H1 (cell line): ENCODE measurements around the gene MTM1. TPM values are rescaled to one million over a fixed set of nuclear protein-coding genes. Genes with fewer than 3 reads are reported as not detected.

Experiments
- CTCF ChIA-PET: fragments of 300-600 bp; sonication (Branson Sonifier 250); formaldehyde crosslinking; loops from one replicate; lab custom pipeline; 2021; ENCODE audit not compliant: partially characterized antibody; lab: Charles Lee
- POLR2A ChIA-PET: fragments of 300-600 bp; sonication (Branson Sonifier 250); formaldehyde crosslinking; loops from one replicate; lab custom pipeline; 2021; ENCODE audit warnings: inconsistent platforms; ENCODE audit not compliant: partially characterized antibody; lab: Charles Lee
- DNase-seq, 2 experiments: peaks; one replicate each; pipeline versions ENCODE4 v3.0.0 to v3.0.0-alpha.2; 2010 to 2022; ENCODE audit warnings: low spot score in 2 of 2, low read depth in 1 of 2, mixed read lengths in 1 of 2
- FAIRE-seq: peaks from 2 replicates; lab custom pipeline; 2011; peaks lifted over from hg19 to GRCh38; lab: Jason Lieb, UNC
- H2AFZ ChIP-seq: 2 replicates; pipeline ENCODE4 v1.8.1; 2012; ENCODE audit warnings: low read length, inconsistent platforms
- H2AK5ac ChIP-seq: 2 replicates; pipeline ENCODE4 v1.6.1; 2013; ENCODE audit warnings: low read depth, low read length
- H2BK120ac ChIP-seq: replicated peaks from 2 replicates; pipeline ENCODE3; 2013; ENCODE audit warnings: low read depth, low read length, inconsistent platforms
- H2BK12ac ChIP-seq: 2 replicates; pipeline ENCODE4 v1.6.1; 2013; ENCODE audit warnings: low read depth, low read length
- H2BK15ac ChIP-seq: 2 replicates; pipeline ENCODE4 v1.6.1; 2013; ENCODE audit warnings: low read length
- H2BK20ac ChIP-seq: 2 replicates; pipeline ENCODE4 v1.6.1; 2013; ENCODE audit warnings: low read length
- H2BK5ac ChIP-seq: 2 replicates; pipeline ENCODE4 v1.6.1; 2013; ENCODE audit warnings: low read depth, low read length
- H3K14ac ChIP-seq: 2 replicates; pipeline ENCODE4 v1.6.1; 2013; ENCODE audit warnings: inconsistent platforms; ENCODE audit not compliant: insufficient read length
- H3K18ac ChIP-seq: 2 replicates; pipeline ENCODE4 v1.6.1; 2013; ENCODE audit warnings: low read length; ENCODE audit errors: extremely low read depth
- H3K23ac ChIP-seq: 2 replicates; pipeline ENCODE4 v1.6.1; 2013; ENCODE audit warnings: inconsistent platforms; ENCODE audit not compliant: insufficient read length
- H3K23me2 ChIP-seq: 2 replicates; pipeline ENCODE4 v1.6.1; 2013; ENCODE audit warnings: low read depth, low read length
- H3K27ac ChIP-seq: 2 replicates; pipeline ENCODE4 v1.6.1; 2011; ENCODE audit warnings: low read depth, low read length, inconsistent platforms
- H3K27me3 ChIP-seq, 4 experiments: replicated peaks in 1 of 4; 1 replicate in 1 of 4; 2 replicates in 3 of 4; pipeline versions ENCODE4 v1.6.1 to v1.8.1; 2011 to 2013; ENCODE audit warnings: low read length in 3 of 4, mild to moderate bottlenecking in 3 of 4, inconsistent platforms in 2 of 4, mixed read lengths in 2 of 4, moderate library complexity in 1 of 4; ENCODE audit not compliant: control insufficient read depth in 3 of 4, insufficient read depth in 3 of 4; ENCODE audit errors: extremely low read depth in 1 of 4
- H3K36me3 ChIP-seq, 4 experiments: 2 replicates each; pipeline versions ENCODE4 v1.6.1 to v1.8.1; 2011 to 2013; ENCODE audit warnings: mild to moderate bottlenecking in 4 of 4, low read length in 3 of 4, moderate library complexity in 2 of 4, control low read depth in 1 of 4, inconsistent platforms in 1 of 4; ENCODE audit not compliant: insufficient read depth in 4 of 4, control insufficient read depth in 2 of 4
- H3K4ac ChIP-seq: replicated peaks from 2 replicates; pipeline ENCODE3; 2013; ENCODE audit warnings: low read length, low read depth, mixed read lengths, inconsistent platforms; ENCODE audit not compliant: insufficient read length
- H3K4me1 ChIP-seq, 4 experiments: replicated peaks in 1 of 4; 1 replicate in 1 of 4; 2 replicates in 3 of 4; pipeline versions ENCODE4 v1.6.1 to v1.8.1; 2011 to 2013; ENCODE audit warnings: low read length in 3 of 4, inconsistent platforms in 2 of 4, mixed read lengths in 1 of 4; ENCODE audit not compliant: insufficient read depth in 4 of 4, control insufficient read depth in 3 of 4
- H3K4me2 ChIP-seq, 2 experiments: 2 replicates each; pipeline versions ENCODE4 v1.6.1 to v1.8.1; 2011 to 2013; ENCODE audit warnings: low read depth in 2 of 2, low read length in 2 of 2, control low read depth in 1 of 2, inconsistent platforms in 1 of 2, mild to moderate bottlenecking in 1 of 2; ENCODE audit not compliant: insufficient read depth in 1 of 2
- H3K4me3 ChIP-seq, 4 experiments: fragments of 200-600, 300-600 bp in 1 of 4; sonication (generic), shearing (Covaris generic), sonication (Bioruptor Twin) in 1 of 4; 2 replicates each; pipeline versions ENCODE4 v1.5.1 to v1.8.1; 2011 to 2016; ENCODE audit warnings: low read length in 4 of 4, low read depth in 3 of 4, control low read depth in 2 of 4, inconsistent platforms in 2 of 4, mild to moderate bottlenecking in 2 of 4, mixed read lengths in 1 of 4, moderate library complexity in 1 of 4; ENCODE audit not compliant: insufficient read depth in 2 of 4; ENCODE audit errors: extremely low read depth in 1 of 4
- H3K56ac ChIP-seq: replicated peaks from 2 replicates; pipeline ENCODE3; 2013; ENCODE audit warnings: low read depth, mild to moderate bottlenecking, mixed read lengths, low read length, inconsistent platforms; ENCODE audit not compliant: insufficient read length
- H3K79me1 ChIP-seq: 2 replicates; pipeline ENCODE4 v1.6.1; 2013; ENCODE audit warnings: low read depth, low read length, control low read depth
- H3K79me2 ChIP-seq, 2 experiments: 2 replicates each; pipeline versions ENCODE4 v1.6.1 to v1.8.1; 2012 to 2013; ENCODE audit warnings: low read length in 2 of 2, mild to moderate bottlenecking in 2 of 2, inconsistent platforms in 1 of 2; ENCODE audit not compliant: insufficient read depth in 2 of 2, control insufficient read depth in 1 of 2
- H3K9ac ChIP-seq, 4 experiments: replicated peaks in 1 of 4; 1 replicate in 1 of 4; 2 replicates in 3 of 4; pipeline versions ENCODE4 v1.6.1 to v1.8.1; 2011 to 2013; ENCODE audit warnings: low read depth in 3 of 4, low read length in 3 of 4, control low read depth in 2 of 4, mild to moderate bottlenecking in 2 of 4, moderate library complexity in 2 of 4, inconsistent platforms in 1 of 4; ENCODE audit errors: extremely low read depth in 1 of 4
- H3K9me3 ChIP-seq, 2 experiments: 2 replicates each; pipeline versions ENCODE4 v1.6.1 to v1.8.1; 2012 to 2013; ENCODE audit warnings: mild to moderate bottlenecking in 2 of 2, moderate library complexity in 2 of 2, control low read depth in 1 of 2, inconsistent platforms in 1 of 2, low read depth in 1 of 2, low read length in 1 of 2, mixed read lengths in 1 of 2; ENCODE audit not compliant: insufficient read depth in 2 of 2
- H4K20me1 ChIP-seq, 2 experiments: replicated peaks in 1 of 2; 2 replicates each; pipeline versions ENCODE3 to v1.8.1; 2011 to 2013; ENCODE audit warnings: inconsistent platforms in 2 of 2, low read length in 2 of 2, mild to moderate bottlenecking in 1 of 2; ENCODE audit not compliant: insufficient read depth in 2 of 2, control insufficient read depth in 1 of 2
- H4K5ac ChIP-seq: 2 replicates; pipeline ENCODE4 v1.6.1; 2013; ENCODE audit warnings: low read length, low read depth, mixed read lengths, inconsistent platforms; ENCODE audit not compliant: insufficient read length
- H4K8ac ChIP-seq: 2 replicates; pipeline ENCODE4 v1.8.0; 2013; ENCODE audit warnings: mild to moderate bottlenecking, moderate library complexity, low read length, inconsistent platforms; ENCODE audit not compliant: insufficient read depth; ENCODE audit errors: extremely low read depth
- H4K91ac ChIP-seq: replicated peaks from 2 replicates; pipeline ENCODE3; 2013; ENCODE audit warnings: low read length, mixed read lengths, inconsistent platforms; ENCODE audit not compliant: insufficient read length
- BCL11A ChIP-seq, 2 experiments: IDR thresholded peaks; one replicate each; pipeline ENCODE4 v1.6.1; 2011; ENCODE audit warnings: low read depth in 2 of 2, low read length in 2 of 2, mild to moderate bottlenecking in 2 of 2
- GABPA ChIP-seq: IDR thresholded peaks from 2 replicates; pipeline ENCODE4 v1.6.1; 2011; ENCODE audit warnings: mild to moderate bottlenecking, low read length, moderate library complexity, borderline replicate concordance; ENCODE audit not compliant: insufficient read depth
- HDAC6 ChIP-seq: IDR thresholded peaks from one replicate; pipeline ENCODE4 v1.7.1; 2012; ENCODE audit warnings: low read depth, mild to moderate bottlenecking, inconsistent platforms, low read length, moderate library complexity
- KDM4A ChIP-seq: IDR thresholded peaks from one replicate; pipeline ENCODE4 v1.7.1; 2012; ENCODE audit warnings: low read depth, mild to moderate bottlenecking, moderate library complexity, low read length, inconsistent platforms; ENCODE audit not compliant: severe bottlenecking
- RAD21 ChIP-seq, 2 experiments: IDR thresholded peaks in 1 of 2; conservative IDR thresholded peaks in 1 of 2; 2 replicates each; pipeline ENCODE4 v1.6.1; 2011; ENCODE audit warnings: low read depth in 2 of 2, low read length in 2 of 2, improper control_type of control experiment in 1 of 2, inconsistent platforms in 1 of 2, mild to moderate bottlenecking in 1 of 2, moderate library complexity in 1 of 2
- SUZ12 ChIP-seq: fragments of 200-600 bp; sonication (generic); IDR thresholded peaks from 2 replicates; pipeline ENCODE4 v1.6.1; 2012; ENCODE audit warnings: mild to moderate bottlenecking, inconsistent platforms, low read length, moderate library complexity, mixed read lengths
- TAF7 ChIP-seq: optimal IDR thresholded peaks from 2 replicates; pipeline ENCODE3; 2011; ENCODE audit warnings: low read depth, mild to moderate bottlenecking, inconsistent platforms, low read length, moderate library complexity, borderline replicate concordance
- TBP ChIP-seq: IDR thresholded peaks from 2 replicates; pipeline ENCODE4 v1.6.1; 2011; ENCODE audit warnings: low read depth, low read length, improper control_type of control experiment
- TCF12 ChIP-seq: IDR thresholded peaks from 2 replicates; pipeline ENCODE4 v1.6.1; 2011; ENCODE audit warnings: low read depth, mild to moderate bottlenecking, low read length
- WGBS, 2 experiments: shearing (Covaris generic) in 1 of 2; methylation state at CpG; one replicate each; pipeline versions ENCODE4 v1.1.6 to v1.1.7; 2013 to 2015; ENCODE audit warnings: low lambda C conversion rate in 2 of 2, mixed read lengths in 2 of 2, inconsistent platforms in 1 of 2, low coverage in 1 of 2, missing lambda C conversion rate in 1 of 2; ENCODE audit not compliant: insufficient replicate concordance in 2 of 2, insufficient coverage in 1 of 2, insufficient read length in 1 of 2; ENCODE audit errors: extremely low coverage in 1 of 2, missing lambda C conversion rate in 1 of 2; 5-methylcytosine and 5-hydroxymethylcytosine counted together
- polyA plus RNA-seq, 7 experiments: library from polyadenylated mRNA; depleted of rRNA in 3 of 7; stranded (reverse) in 5 of 7; unstranded in 2 of 7; fragments of >200 nt in 5 of 7; fragments of 200-250 nt in 2 of 7; gene quantifications; 1 replicate in 5 of 7; 2 replicates in 1 of 7; 4 replicates in 1 of 7; pipeline versions ENCODE4 v1.2.1 to v1.2.3, GENCODE V29; 2011 to 2013; ENCODE audit warnings: missing spikeins in 2 of 7, mixed read lengths in 2 of 7
- total RNA-seq: library from RNA; stranded (reverse); fragmentation: NEBNext Ultra II Directional; extraction: Animal tissue kit (Norgen Biotek cat#: 25700); gene quantifications from 2 replicates; pipeline ENCODE4 v1.2.1, GENCODE V29; 2021
- TF ChIP-seq, protein P1 (sequence below): IDR thresholded peaks from 2 replicates; pipeline ENCODE4 v1.6.1; 2012; ENCODE audit warnings: inconsistent platforms

The MTM1 gene
- total and polyA plus RNA-seq, 2 of the 8 experiments (the other 6 are each of a cell fraction or from before 2014, with no cell fraction given): 2.3 to 8.4 TPM

DNA sequence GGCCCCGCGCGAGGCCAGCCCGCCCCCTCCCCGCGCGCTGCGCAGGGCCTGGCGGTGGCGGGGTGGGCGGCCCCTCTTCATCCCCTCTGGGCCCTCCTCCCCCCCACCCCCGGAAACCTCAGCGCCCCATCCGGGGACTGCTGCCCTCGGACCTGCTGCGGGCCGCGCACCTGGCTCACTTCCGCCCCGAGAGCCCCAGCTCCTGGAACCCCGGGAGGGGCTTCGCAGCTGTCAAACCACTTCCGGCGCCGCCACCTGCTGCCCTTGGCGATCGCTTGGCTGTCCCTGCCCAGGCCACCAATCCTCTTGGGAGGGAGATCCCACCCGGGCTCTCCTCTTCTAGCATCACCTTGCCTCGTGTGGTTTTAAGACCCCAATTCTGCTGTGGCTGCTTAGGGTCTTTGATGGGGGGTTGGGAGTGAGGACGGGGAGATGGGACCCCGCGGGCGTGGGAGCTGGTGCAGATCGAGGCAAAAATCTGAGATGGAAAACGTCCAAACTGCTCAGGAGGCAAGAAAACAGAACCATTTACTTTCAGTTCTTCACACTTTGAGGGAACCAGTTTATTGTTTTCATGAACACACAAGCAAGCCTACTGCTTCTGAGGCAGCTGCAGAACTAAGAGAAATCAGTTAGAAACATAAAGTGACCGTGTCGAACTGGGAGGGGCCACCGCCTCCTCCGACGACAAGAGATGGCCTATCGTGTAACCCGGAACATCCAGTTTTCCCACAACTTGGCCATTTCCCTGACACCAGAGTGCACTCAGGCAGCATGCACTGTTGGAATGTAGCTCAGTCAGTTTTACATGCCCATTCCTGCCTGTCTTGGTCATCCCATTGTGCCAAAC, 125.5 kb downstream of the MTM1 start:
- H2BK120ac ChIP-seq: no peak overlapping the region
- H3K9me3 ChIP-seq: no peaks in the 10 kb centered on the region
- CTCF ChIA-PET: interaction anchor here (0.7 to 2.0 kb wide), 2 partner anchors 10 to 412 kb away, joined by 3 to 7 read pairs; no protein-coding TSS in a partner anchor
- peaks cover 2% of the 10 kb centered on the region; the same call in 1 of the 2 replicates for H3K23me2 ChIP-seq
- peak overlapping the region; percentile 46 for H3K56ac ChIP-seq
- peak; percentile 85 for FAIRE-seq
- H3K79me2 ChIP-seq: peaks cover 0 to 3% of the 10 kb centered on the region in 2 experiments; a peak in 2 of 4 replicates
- H3K23ac ChIP-seq: no peak overlapping the region
- no peak overlapping the region for H4K5ac ChIP-seq
- no peak overlapping the region for H2BK15ac ChIP-seq
- peak overlapping the region; percentile 55 to 85 for H3K4me2 ChIP-seq
- H3K18ac ChIP-seq: no peak overlapping the region
- no peaks in the 10 kb centered on the region for H3K79me1 ChIP-seq
- peak; percentile 17 to 64 for DNase-seq
- H4K8ac ChIP-seq: peak overlapping the region; percentile 80
- no peak overlapping the region for H2AFZ ChIP-seq
- H2BK12ac ChIP-seq: no peak overlapping the region
- no peak overlapping the region for H4K91ac ChIP-seq
- no peak overlapping the region for H2BK20ac ChIP-seq
- no peaks in the 10 kb centered on the region for H3K36me3 ChIP-seq
- no peak overlapping the region for H3K4ac ChIP-seq
- POLR2A ChIA-PET: interaction anchor here (1.1 kb wide), 1 partner anchor 9 kb away, joined by 4 read pairs; no protein-coding TSS in a partner anchor
- H2AK5ac ChIP-seq: no peak overlapping the region
- peaks cover 0 to 3% (median 0%) of the 10 kb centered on the region in 4 experiments; a peak in 2 of 7 replicates for H3K4me1 ChIP-seq
- H3K14ac ChIP-seq: no peak overlapping the region
- no peak overlapping the region for H3K9ac ChIP-seq
- 75% methylated on average over 7 of the region's 42 CpGs; no CpG with 5 or more reads in 1 of the 2 experiments for WGBS, 2 experiments
- no peaks in the 10 kb centered on the region for H3K27me3 ChIP-seq
- no peak overlapping the region for H2BK5ac ChIP-seq
- H3K4me3 ChIP-seq: peak overlapping the region; percentile 25 to 84 (median 44); a peak in 6 of 8 replicates
- H4K20me1 ChIP-seq: no peaks in the 10 kb centered on the region
- H3K27ac ChIP-seq: no peak overlapping the region
- TF ChIP-seq, protein P1, sequence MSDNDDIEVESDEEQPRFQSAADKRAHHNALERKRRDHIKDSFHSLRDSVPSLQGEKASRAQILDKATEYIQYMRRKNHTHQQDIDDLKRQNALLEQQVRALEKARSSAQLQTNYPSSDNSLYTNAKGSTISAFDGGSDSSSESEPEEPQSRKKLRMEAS: peak; percentile 28; the same call in 1 of the 2 replicates
- TF ChIP-seq SUZ12 (no peak), GABPA (peak; percentile 41; the same call in 1 of the 2 replicates), KDM4A (no peak), RAD21 (IDR thresholded peaks at IDR 0.05 in 1 of 2, conservative IDR thresholded peaks at IDR 0.05 in 1 of 2; ENCODE audit: low read depth in 2 of 2, low read length in 2 of 2) (no peak), TAF7 (no peak), HDAC6 (no peak), BCL11A (IDR thresholded peaks at IDR 0.05; ENCODE audit: low read depth in 2 of 2, low read length in 2 of 2) (no peak), TBP (no peak), TCF12 (no peak)
